ENCODE measurements around the gene GNAI3. TPM values are rescaled to one million over a fixed set of nuclear protein-coding genes. Genes with fewer than 3 reads are reported as not detected.

GNAI3 gene
- total RNA-seq, 2 experiments from 2014 or later: 3.8 to 6.1 TPM

DNA sequence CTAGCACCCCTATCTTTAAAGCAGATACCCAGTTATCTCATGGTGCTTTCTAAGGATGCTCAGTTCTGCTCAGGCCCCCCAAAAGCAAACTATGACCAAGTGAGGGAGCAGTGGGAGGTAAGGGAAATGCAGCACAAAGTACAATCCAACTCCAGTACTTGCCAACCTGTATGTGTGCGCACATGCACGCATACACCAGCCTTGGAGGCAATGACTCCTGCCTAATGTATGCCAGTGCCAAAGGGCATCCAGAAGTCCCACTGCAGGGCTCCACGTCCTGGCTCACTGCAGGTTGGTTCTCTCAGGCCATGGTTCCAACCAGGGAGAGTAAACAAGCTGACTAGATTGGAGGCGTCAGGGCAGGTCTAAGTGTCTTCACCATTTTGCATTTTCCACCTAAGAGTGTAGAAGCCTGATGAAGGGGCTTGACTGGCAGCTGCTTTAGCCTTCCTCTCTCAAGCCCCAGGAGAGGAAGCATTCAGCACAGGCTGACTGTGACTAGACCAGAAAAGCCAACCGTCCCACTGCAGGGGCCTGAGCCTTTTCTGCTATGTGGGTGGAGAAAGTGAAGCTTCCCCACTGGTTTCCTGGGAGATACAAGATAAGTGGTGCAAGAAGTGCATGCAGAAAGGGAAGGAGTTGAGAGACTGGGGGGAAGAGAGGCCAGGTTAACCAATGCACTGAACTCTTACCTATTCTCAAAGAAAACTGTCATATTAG, 46.6 kb upstream of the GNAI3 start:
- intact Hi-C loops (cut with micrococcal nuclease; ENCODE audit: unreplicated experiment): no loop called here
- TF ChIP-seq EZH2phosphoT487 (IDR thresholded peaks at IDR 0.05; ENCODE audit: borderline replicate concordance, low read depth, low read length): no peak
- H3K36me3 ChIP-seq (ENCODE audit: insufficient read depth, low read length): peaks cover 28% of the 10 kb centered on the region; the same call in 1 of the 2 replicates
- no TSS peak for BruUV-seq (replicated peaks)
- POLR2A ChIA-PET: no interaction called here
- no peaks in the 10 kb centered on the region for H3K79me2 ChIP-seq (ENCODE audit: insufficient read depth, low read depth, low read length)
- H3K9me3 ChIP-seq (ENCODE audit: low read length): no peaks in the 10 kb centered on the region
- CTCF ChIA-PET (ENCODE audit: unreplicated experiment): no interaction called here
- no peaks in the 10 kb centered on the region for H4K20me1 ChIP-seq (ENCODE audit: insufficient read depth, low read length)
- no peak overlapping the region for H3K27ac ChIP-seq (ENCODE audit: low read depth, low read length, poor library complexity, severe bottlenecking)
- no peak for DNase-seq (ENCODE audit: low spot score)
- no peak overlapping the region for H3K4me2 ChIP-seq (ENCODE audit: low read length)
- no peak overlapping the region for H3K4me3 ChIP-seq (ENCODE audit: low read depth, low read length, poor library complexity, severe bottlenecking)
- H3K4me1 ChIP-seq (ENCODE audit: insufficient read depth, low read length, poor library complexity, severe bottlenecking): no peaks in the 10 kb centered on the region
- H2AFZ ChIP-seq (ENCODE audit: low read length): no peak overlapping the region
- H3K9me2 ChIP-seq (ENCODE audit: insufficient read depth, low read length): no peaks in the 10 kb centered on the region

DNA sequence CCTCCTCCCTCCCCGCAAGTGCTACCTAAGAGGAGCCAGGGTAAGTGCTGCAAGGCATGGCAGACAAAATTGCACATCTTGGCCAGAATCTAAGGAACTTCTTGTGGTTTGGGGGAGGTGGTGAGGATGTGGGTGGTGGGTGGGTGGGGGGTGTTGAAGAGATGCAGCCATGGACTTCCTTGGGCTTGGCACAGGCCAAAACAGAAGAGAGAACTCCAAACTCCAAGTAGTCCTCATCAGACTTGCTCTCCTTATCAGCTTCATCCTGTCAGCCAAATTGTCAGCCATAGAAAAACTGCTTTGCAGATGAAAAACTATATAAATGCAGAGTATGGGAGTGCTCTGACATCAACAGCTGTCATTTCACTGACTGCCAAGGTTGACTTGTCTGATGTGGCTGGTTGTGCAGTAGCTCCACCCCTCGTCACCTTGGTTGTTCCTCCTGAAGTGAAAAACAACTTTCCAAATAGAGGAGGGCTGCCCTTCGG, 46.0 kb upstream of the GNAI3 start:
- intact Hi-C loops (cut with micrococcal nuclease; ENCODE audit: unreplicated experiment): no loop called here
- H3K4me1 ChIP-seq (ENCODE audit: insufficient read depth, low read length, poor library complexity, severe bottlenecking): no peaks in the 10 kb centered on the region
- H2AFZ ChIP-seq (ENCODE audit: low read length): no peak overlapping the region
- H3K27ac ChIP-seq (ENCODE audit: low read depth, low read length, poor library complexity, severe bottlenecking): no peak overlapping the region
- H3K4me2 ChIP-seq (ENCODE audit: low read length): no peak overlapping the region
- CTCF ChIA-PET (ENCODE audit: unreplicated experiment): no interaction called here
- no peaks in the 10 kb centered on the region for H3K79me2 ChIP-seq (ENCODE audit: insufficient read depth, low read depth, low read length)
- DNase-seq (ENCODE audit: low spot score): no peak
- no peak overlapping the region for H3K4me3 ChIP-seq (ENCODE audit: low read depth, low read length, poor library complexity, severe bottlenecking)
- TF ChIP-seq, protein P1, sequence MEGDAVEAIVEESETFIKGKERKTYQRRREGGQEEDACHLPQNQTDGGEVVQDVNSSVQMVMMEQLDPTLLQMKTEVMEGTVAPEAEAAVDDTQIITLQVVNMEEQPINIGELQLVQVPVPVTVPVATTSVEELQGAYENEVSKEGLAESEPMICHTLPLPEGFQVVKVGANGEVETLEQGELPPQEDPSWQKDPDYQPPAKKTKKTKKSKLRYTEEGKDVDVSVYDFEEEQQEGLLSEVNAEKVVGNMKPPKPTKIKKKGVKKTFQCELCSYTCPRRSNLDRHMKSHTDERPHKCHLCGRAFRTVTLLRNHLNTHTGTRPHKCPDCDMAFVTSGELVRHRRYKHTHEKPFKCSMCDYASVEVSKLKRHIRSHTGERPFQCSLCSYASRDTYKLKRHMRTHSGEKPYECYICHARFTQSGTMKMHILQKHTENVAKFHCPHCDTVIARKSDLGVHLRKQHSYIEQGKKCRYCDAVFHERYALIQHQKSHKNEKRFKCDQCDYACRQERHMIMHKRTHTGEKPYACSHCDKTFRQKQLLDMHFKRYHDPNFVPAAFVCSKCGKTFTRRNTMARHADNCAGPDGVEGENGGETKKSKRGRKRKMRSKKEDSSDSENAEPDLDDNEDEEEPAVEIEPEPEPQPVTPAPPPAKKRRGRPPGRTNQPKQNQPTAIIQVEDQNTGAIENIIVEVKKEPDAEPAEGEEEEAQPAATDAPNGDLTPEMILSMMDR (conservative IDR thresholded peaks at IDR 0.05; ENCODE audit: low read length): no peak
- BruUV-seq (replicated peaks): no TSS peak
- H3K9me3 ChIP-seq (ENCODE audit: low read length): no peaks in the 10 kb centered on the region
- no peaks in the 10 kb centered on the region for H3K9me2 ChIP-seq (ENCODE audit: insufficient read depth, low read length)
- POLR2A ChIA-PET: no interaction called here
- H3K36me3 ChIP-seq (ENCODE audit: insufficient read depth, low read length): peaks cover 27% of the 10 kb centered on the region; the same call in 1 of the 2 replicates
- H4K20me1 ChIP-seq (ENCODE audit: insufficient read depth, low read length): no peaks in the 10 kb centered on the region

DNA sequence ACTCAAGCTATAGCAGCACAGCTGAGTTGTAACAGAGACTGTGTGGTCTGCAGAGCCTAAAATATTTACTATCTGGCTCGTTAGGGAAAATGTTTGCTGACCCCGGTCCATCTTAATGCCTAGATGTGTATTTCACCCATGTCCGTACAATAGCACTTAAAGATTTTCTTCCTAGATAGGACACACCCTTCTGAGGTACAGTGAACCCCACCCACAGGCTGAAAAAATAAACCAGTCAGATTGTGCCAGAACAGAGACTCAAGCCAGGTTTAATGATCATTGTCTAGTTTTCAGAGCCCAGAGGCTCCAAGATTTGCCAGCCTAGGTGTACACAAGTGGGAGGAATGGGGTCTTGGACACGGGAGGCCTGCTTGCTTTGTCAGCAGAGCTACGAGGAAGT, 44.5 kb upstream of the GNAI3 start:
- Histone ChIP-seq H3K27ac (ENCODE audit: low read depth, low read length, poor library complexity, severe bottlenecking) (no peak overlapping the region), H3K4me1 (ENCODE audit: insufficient read depth, low read length, poor library complexity, severe bottlenecking) (no peaks in the 10 kb centered on the region), H3K36me3 (ENCODE audit: insufficient read depth, low read length) (peaks cover 16% of the 10 kb centered on the region; the same call in 1 of the 2 replicates), H3K4me3 (ENCODE audit: low read depth, low read length, poor library complexity, severe bottlenecking) (no peak overlapping the region), H3K9me2 (ENCODE audit: insufficient read depth, low read length) (no peaks in the 10 kb centered on the region), H3K9me3 (ENCODE audit: low read length) (no peaks in the 10 kb centered on the region), H3K79me2 (ENCODE audit: insufficient read depth, low read depth, low read length) (no peaks in the 10 kb centered on the region), H2AFZ (ENCODE audit: low read length) (no peak overlapping the region), H3K4me2 (ENCODE audit: low read length) (no peak overlapping the region), H4K20me1 (ENCODE audit: insufficient read depth, low read length) (no peaks in the 10 kb centered on the region)
- no peak for DNase-seq (ENCODE audit: low spot score)
- no peak for TF ChIP-seq EZH2phosphoT487 (IDR thresholded peaks at IDR 0.05; ENCODE audit: borderline replicate concordance, low read depth, low read length)
- TF ChIP-seq, protein P1 (conservative IDR thresholded peaks at IDR 0.05; ENCODE audit: low read length): no peak
- POLR2A ChIA-PET: no interaction called here
- no TSS peak for BruUV-seq (replicated peaks)
- CTCF ChIA-PET (ENCODE audit: unreplicated experiment): no interaction called here
- intact Hi-C loops (cut with micrococcal nuclease; ENCODE audit: unreplicated experiment): no loop called here

All from OCI-LY7 (cell line).